Esophagus (tissue), 2 donors: ENCODE data around the gene LSAMP. TPM values are rescaled to one million over a fixed set of nuclear protein-coding genes. Genes with fewer than 3 reads are reported as not detected.

Experiments
- H3K27ac ChIP-seq, 2 donors: one replicate each; pipeline ENCODE4 v1.5.1; 2013; ENCODE audit warnings: low read depth in 2 of 2, mild to moderate bottlenecking in 2 of 2, inconsistent platforms in 1 of 2, low read length in 1 of 2, moderate library complexity in 1 of 2
- H3K27me3 ChIP-seq, 2 donors: one replicate each; pipeline ENCODE4 v1.6.1; 2013; ENCODE audit warnings: low read length in 2 of 2, control low read depth in 1 of 2, mild to moderate bottlenecking in 1 of 2; ENCODE audit not compliant: insufficient read depth in 2 of 2, control insufficient read depth in 1 of 2
- H3K36me3 ChIP-seq, 2 donors: one replicate each; pipeline ENCODE4 v1.6.1; 2013; ENCODE audit warnings: low read length in 1 of 2; ENCODE audit not compliant: control insufficient read depth in 2 of 2, insufficient read depth in 2 of 2
- H3K4me1 ChIP-seq, 2 donors: one replicate each; pipeline ENCODE4 v1.6.1; 2013; ENCODE audit warnings: low read length in 1 of 2; ENCODE audit not compliant: control insufficient read depth in 2 of 2, insufficient read depth in 2 of 2
- H3K4me3 ChIP-seq, 2 donors: one replicate each; pipeline ENCODE4 v1.5.1; 2013; ENCODE audit warnings: low read length in 2 of 2, mild to moderate bottlenecking in 2 of 2, low read depth in 1 of 2, moderate library complexity in 1 of 2
- H3K9me3 ChIP-seq, 2 donors: one replicate each; pipeline ENCODE4 v1.6.1; 2013; ENCODE audit warnings: mild to moderate bottlenecking in 2 of 2, low read depth in 1 of 2, low read length in 1 of 2, moderate library complexity in 1 of 2; ENCODE audit not compliant: control insufficient read depth in 2 of 2, insufficient read depth in 1 of 2
- WGBS, 2 donors: extraction: QIAGEN DNeasy Blood & Tissue Kit; methylation state at CpG; one replicate each; pipeline ENCODE4 v1.1.7; 2013; 5-methylcytosine and 5-hydroxymethylcytosine counted together
- polyA plus RNA-seq, 2 donors: library from polyadenylated mRNA; stranded (reverse); fragments of 200-250 nt; gene quantifications; one replicate each; pipeline ENCODE4 v1.2.3, GENCODE V29; 2013
- donor health status: healthy with polysubstance abuse.
- donor health status: Bipolar disorder and iron deficiency.

The LSAMP gene
- polyA plus RNA-seq, 2 donors: 0.10 to 0.16 TPM

DNA sequence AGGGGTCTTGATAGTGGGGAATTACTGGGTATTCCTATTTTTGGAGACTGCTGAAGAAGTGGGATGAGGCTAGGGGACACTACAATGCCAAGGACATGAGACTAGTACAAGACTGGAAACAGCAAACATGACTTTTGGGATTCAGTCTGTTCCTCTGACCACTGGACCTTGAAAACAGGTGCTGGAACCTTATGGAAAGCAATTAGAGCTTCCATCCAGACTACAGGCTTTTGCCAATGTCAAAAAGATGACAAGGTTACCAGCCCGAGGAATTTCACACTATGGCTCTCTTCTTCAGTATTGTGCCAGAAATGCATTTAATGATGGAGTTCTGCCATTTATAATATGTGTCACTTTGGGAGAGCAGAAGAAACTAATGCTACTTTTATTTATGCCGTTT lies 539.4 kb downstream of the LSAMP start:
- H3K9me3 ChIP-seq: no peaks in the 10 kb centered on the region
- no peaks in the 10 kb centered on the region for H3K27me3 ChIP-seq
- no peak overlapping the region for H3K27ac ChIP-seq
- H3K4me3 ChIP-seq: no peak overlapping the region
- no peaks in the 10 kb centered on the region for H3K36me3 ChIP-seq
- 68 to 76% methylated on average over 2 of the region's 2 CpGs for WGBS, 2 donors
- no peaks in the 10 kb centered on the region for H3K4me1 ChIP-seq

DNA sequence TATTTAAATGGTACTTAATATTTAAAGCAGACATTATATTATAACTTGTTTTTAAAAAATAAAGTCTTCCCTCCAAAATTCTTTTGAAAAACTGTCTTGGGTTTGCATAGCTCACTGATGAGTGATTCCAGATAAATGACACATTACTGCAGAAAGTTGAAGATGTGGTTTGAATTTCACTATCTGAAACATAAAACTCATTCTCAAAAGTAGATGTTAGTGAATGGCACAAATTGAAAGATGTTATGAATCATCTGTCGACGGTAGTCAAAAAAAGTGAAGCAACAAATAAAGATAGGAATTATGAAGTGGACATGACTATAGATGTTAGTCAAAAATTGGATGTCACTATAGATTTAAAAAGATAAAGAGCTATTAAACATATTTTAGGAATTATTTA lies 541.4 kb downstream of the LSAMP start:
- H3K27me3 ChIP-seq: no peaks in the 10 kb centered on the region
- 82 to 86% methylated on average over 2 of the region's 2 CpGs for WGBS, 2 donors
- no peaks in the 10 kb centered on the region for H3K36me3 ChIP-seq
- no peaks in the 10 kb centered on the region for H3K4me1 ChIP-seq
- H3K4me3 ChIP-seq: no peak overlapping the region
- no peak overlapping the region for H3K27ac ChIP-seq
- H3K9me3 ChIP-seq: no peaks in the 10 kb centered on the region

DNA sequence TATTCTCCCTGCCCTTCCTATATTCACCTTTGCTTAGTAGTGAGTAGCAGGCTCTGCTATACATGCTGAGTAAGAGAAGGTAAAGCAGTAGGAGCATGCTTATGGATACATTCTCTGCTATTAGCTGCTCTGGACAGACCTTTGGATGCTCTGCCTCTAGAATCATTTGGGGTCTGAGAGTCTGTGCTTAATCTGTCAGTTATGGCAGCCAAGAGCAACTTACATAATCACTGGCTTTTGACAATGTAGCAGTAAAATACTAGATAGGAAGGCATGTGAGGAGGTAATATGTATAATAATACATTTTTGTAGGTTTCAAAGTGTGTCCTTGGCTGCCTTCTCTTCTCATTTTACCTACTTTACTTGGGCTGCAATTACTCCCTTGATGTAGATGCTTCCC lies 544.3 kb downstream of the LSAMP start:
- no peaks in the 10 kb centered on the region for H3K27me3 ChIP-seq
- no peaks in the 10 kb centered on the region for H3K9me3 ChIP-seq
- no peak overlapping the region for H3K4me3 ChIP-seq
- no peak overlapping the region for H3K27ac ChIP-seq
- H3K4me1 ChIP-seq: no peaks in the 10 kb centered on the region
- no peaks in the 10 kb centered on the region for H3K36me3 ChIP-seq

DNA sequence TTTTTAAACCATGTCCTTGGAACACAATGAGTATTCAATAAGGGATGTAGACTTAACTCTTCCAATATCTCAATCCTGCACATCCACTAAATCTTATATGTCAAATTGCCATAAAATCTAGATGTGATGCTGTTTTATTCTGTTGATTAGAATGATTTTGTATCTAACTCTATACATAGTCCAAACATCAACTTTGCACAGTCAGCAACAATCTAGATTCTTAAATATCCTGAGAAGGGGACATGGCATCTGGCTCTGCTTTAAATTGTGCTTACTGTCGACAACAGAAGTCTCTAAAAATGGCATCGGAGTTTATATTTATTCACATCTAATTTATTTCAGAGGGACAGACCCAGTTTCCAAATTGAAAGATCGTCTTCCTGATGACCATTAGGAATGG lies 545.8 kb downstream of the LSAMP start:
- Histone ChIP-seq H3K27me3 (no peaks in the 10 kb centered on the region), H3K36me3 (no peaks in the 10 kb centered on the region), H3K4me1 (no peaks in the 10 kb centered on the region), H3K4me3 (no peak overlapping the region), H3K9me3 (no peaks in the 10 kb centered on the region), H3K27ac (no peak overlapping the region)
- 84 to 87% methylated on average over 3 of the region's 3 CpGs for WGBS, 2 donors

DNA sequence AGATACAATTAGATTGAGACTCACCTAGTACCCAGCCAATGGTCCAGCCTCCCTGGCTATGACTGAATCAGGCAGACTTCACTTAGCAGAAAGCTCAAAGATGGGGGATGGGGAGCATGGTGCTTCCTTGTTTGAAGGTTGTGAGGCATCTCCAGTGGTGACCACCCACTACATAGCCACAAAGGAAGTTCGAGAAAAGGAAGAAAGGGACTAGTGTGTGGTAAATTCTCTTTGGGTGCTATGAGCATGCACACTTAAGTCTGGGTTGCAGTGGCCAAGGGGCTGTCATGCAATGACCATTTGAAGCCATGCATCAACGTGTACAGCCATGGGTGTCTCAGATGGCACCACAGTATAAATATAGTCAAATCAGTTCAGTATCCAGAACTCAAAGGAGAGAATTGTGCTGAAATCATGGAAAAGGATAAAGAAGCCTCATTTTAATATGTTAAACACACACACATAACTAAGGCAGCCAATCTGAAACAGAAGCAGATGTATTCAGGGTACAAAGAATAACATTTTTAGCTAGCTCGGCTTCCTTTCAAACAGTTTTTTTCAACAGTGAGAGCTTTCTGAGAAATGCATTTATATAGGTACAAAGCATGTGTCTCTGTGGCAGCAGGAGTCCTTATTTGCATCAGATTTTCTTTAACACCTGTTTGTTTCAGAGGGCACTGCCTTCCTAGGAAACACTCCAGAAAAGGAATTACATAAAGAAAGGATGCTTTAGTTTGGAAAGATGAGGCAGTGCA lies 546.5 kb downstream of the LSAMP start:
- WGBS, 2 donors: 51 to 67% methylated on average over 3 of the region's 3 CpGs
- no peaks in the 10 kb centered on the region for H3K4me1 ChIP-seq
- no peaks in the 10 kb centered on the region for H3K9me3 ChIP-seq
- no peak overlapping the region for H3K27ac ChIP-seq
- no peaks in the 10 kb centered on the region for H3K27me3 ChIP-seq
- H3K4me3 ChIP-seq: no peak overlapping the region
- H3K36me3 ChIP-seq: no peaks in the 10 kb centered on the region

DNA sequence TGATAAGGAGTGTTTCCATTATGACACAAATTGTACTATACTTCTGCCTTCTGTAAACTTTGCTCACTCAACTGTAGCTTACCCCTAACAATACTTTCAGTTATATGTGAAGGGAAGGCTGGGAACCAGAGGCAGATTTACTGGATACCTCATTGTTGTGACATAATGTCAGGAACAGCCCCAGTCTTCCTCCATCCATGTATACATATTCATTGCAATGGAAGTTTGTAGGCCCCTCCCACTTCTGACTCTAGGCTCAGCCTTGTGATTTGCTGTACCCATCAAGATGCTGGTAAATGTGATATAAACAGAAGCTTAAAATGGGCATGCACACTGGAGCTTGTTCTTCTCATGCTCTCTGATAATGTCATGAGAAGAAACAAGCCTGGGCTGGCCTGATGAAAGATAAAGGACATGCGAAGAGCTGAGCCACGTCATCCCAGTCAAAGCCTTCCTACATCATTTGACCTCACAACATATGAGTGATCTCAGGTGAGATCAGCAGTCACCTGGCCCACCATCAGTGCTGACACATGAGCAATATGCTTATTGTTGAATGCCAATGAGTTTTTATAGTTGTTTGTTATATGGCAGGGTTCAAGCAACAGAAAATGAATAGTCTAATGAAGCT lies 554.2 kb downstream of the LSAMP start:
- Histone ChIP-seq H3K36me3 (no peaks in the 10 kb centered on the region), H3K4me1 (no peaks in the 10 kb centered on the region), H3K4me3 (no peak overlapping the region), H3K27ac (no peak overlapping the region), H3K27me3 (no peaks in the 10 kb centered on the region), H3K9me3 (no peaks in the 10 kb centered on the region)
- 68 to 72% methylated on average over 2 of the region's 2 CpGs for WGBS, 2 donors

DNA sequence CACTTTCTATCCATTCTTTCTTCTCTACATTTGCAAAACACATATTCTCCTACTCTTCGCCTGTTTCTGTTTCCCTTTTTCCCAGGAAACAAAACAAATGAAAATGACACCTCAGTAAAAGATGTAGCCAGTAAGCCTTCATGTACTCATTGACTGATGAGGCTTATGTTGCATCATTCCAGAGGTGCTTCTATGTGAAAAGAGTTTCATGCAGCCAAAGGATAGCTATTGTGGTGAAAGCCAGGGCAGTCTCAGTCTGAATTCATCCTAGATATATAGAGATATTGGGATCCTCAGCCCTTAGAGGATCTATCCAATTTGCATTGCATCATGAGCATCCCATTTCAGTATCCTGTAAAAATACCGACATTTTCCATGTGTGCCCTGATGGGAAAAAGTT lies 554.7 kb downstream of the LSAMP start:
- H3K4me1 ChIP-seq: no peaks in the 10 kb centered on the region
- no peaks in the 10 kb centered on the region for H3K9me3 ChIP-seq
- no peaks in the 10 kb centered on the region for H3K27me3 ChIP-seq
- 78 to 84% methylated on average over 2 of the region's 2 CpGs for WGBS, 2 donors
- no peak overlapping the region for H3K4me3 ChIP-seq
- no peak overlapping the region for H3K27ac ChIP-seq
- no peaks in the 10 kb centered on the region for H3K36me3 ChIP-seq

DNA sequence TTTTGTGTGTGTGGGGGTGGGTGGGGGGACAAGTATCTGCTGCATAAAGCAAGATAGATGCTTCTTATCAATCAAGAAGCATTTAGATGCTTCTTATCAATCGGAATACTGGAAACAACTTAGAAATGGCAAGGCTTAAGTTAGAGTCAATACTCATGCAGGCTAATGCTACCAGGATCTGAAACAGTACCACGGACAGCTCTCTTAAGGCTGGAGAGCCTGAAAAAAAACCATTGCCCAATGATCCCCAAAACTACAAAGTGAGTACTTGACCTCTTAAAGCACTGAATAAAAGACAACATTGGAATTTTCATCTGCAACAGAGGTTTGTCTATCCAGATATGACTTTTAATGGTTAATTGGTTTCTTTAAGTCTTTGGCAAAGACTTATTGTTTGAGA lies 559.7 kb downstream of the LSAMP start:
- H3K27me3 ChIP-seq: no peaks in the 10 kb centered on the region
- WGBS, 2 donors: 61 to 69% methylated on average over 2 of the region's 2 CpGs
- no peaks in the 10 kb centered on the region for H3K9me3 ChIP-seq
- no peaks in the 10 kb centered on the region for H3K4me1 ChIP-seq
- H3K4me3 ChIP-seq: no peak overlapping the region
- H3K36me3 ChIP-seq: no peaks in the 10 kb centered on the region
- H3K27ac ChIP-seq: no peak overlapping the region

DNA sequence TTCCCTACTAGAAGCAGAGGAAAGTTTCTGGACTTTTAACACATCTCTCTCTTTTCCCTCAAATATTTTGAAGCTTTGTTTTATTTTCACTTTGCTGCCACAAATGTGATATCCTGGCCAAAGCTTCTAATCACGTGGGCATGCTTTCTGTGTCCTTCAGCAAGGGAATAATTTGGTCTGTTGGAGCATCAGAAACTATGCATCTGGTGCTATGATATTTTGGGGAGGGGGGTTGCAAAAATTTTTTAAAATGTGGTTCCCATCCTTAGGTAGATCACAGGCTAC lies 567.7 kb downstream of the LSAMP start:
- H3K4me1 ChIP-seq: no peaks in the 10 kb centered on the region
- H3K36me3 ChIP-seq: no peaks in the 10 kb centered on the region
- WGBS, 2 donors: 21 to 36% methylated on average over 1 of the region's 1 CpG
- no peak overlapping the region for H3K4me3 ChIP-seq
- no peaks in the 10 kb centered on the region for H3K27me3 ChIP-seq
- no peak overlapping the region for H3K27ac ChIP-seq
- H3K9me3 ChIP-seq: no peaks in the 10 kb centered on the region

DNA sequence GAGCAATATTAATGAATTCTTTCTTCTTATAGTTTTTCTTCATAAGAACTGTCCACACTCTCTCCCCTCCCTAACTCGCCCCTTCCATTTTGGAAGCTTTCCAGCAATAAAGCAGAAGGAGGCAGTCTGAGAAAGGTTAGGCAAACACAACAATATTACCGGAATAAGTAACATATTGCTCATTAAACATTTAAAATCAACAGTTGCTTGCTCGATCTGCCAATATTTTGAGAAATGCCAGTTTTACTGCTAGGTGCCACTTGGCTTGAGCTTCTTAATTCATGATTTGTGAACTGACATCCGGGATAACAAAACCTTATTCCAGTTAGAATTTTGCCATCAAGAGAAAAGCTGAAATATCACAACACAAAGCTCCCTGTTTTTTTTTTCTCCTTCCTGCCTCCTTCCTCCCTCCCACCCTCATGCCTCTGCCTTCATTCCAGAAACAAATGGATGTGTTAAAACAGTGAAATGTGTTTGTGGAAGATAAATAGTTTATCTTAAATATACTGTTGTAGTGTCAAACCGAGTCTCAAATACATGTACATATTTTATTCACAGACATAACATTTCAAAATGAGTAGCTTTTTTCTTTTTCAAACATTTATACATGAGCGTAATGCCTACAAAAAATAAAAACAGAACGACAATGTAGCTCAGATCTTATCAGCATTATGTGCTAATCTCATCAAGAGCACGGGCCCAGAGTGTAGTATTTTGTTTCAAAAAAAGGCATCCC lies 568.2 kb downstream of the LSAMP start:
- H3K27ac ChIP-seq: no peak overlapping the region
- H3K4me3 ChIP-seq: no peak overlapping the region

More for the DNA sequence above, 568.2 kb downstream of the LSAMP start:
- no peaks in the 10 kb centered on the region for H3K4me1 ChIP-seq
- 25 to 26% methylated on average over 8 of the region's 8 CpGs for WGBS, 2 donors
- no peaks in the 10 kb centered on the region for H3K36me3 ChIP-seq
- H3K9me3 ChIP-seq: no peaks in the 10 kb centered on the region
- H3K27me3 ChIP-seq: no peaks in the 10 kb centered on the region
